ENCODE measurements around the gene SKIDA1. TPM values are rescaled to one million over a fixed set of nuclear protein-coding genes. Genes with fewer than 3 reads are reported as not detected.

Gene SKIDA1
- total RNA-seq, 1 experiment from 2014 or later = 0.34 TPM

DNA sequence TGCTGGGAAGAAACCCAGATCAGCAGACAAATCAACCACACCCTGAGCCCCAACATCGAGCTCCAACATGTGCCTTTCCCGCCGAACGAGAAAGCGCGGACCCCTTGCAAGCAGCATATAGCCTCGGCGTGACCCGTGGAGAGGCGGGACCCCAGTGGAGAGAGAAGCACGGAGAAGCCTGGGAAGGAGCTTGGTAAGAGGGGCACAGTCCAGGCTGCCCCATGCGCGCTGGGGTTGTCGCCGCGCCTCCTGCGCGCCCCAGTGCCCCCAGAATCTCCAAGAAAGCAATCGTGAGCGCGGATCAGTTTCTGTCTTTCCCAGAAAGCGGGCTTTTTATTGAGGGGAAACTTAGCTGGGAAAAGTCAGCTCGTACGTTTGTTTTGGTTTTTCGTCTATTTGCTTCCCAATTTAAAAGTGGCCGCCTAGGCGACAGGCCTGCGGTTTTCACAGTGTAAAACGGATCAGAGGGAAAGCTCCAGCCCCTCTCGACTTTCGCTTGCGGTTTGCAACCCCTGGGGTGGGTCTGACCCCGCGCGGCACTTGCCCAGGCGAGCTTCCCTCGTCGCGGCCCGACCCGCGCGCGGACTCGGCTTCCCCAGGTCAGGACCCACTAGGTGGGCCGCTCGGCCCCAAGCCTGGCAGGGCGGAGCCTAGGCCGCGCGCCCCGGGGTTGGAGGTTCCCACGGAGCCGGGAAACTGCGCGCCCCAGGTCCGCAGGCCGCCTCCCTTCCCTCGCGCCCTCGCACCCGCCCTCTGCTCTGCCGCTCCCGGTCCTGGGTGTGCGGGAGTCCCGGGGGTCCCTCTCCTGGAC lies 31.1 kb downstream of the SKIDA1 start:
- CTCF ChIA-PET = no interaction called here
- no peaks in the 10 kb centered on the region for H3K79me2 ChIP-seq (ENCODE audit: insufficient read depth, low read length)
- H3K9me3 ChIP-seq (ENCODE audit: control insufficient read depth in 1 of 2, insufficient read depth in 1 of 2, low read depth in 1 of 2, low read length in 2 of 2) = no peaks in the 10 kb centered on the region
- no peaks in the 10 kb centered on the region for H4K20me1 ChIP-seq (ENCODE audit: insufficient read depth)
- no peak overlapping the region for H3K9ac ChIP-seq (ENCODE audit: low read length)
- no peaks in the 10 kb centered on the region for H3K36me3 ChIP-seq (ENCODE audit: control insufficient read depth in 1 of 2, insufficient read depth in 2 of 2, low read length in 2 of 2)
- intact Hi-C loops (cut with micrococcal nuclease) = loop anchor here (5.0 kb wide), 3 partner anchors 202 to 1493 kb away; no protein-coding TSS in a partner anchor
- H3K4me3 ChIP-seq (replicated peaks in 1 of 2; ENCODE audit: low read depth in 1 of 2, low read length in 2 of 2) = no peak overlapping the region
- H3K27me3 ChIP-seq (ENCODE audit: insufficient read depth, low read length) = peaks cover 3% of the 10 kb centered on the region; the same call in 1 of the 2 replicates
- H3K27ac ChIP-seq (ENCODE audit: low read depth, low read length) = no peak overlapping the region
- TF ChIP-seq SP1 (IDR thresholded peaks at IDR 0.05; ENCODE audit: low read depth) (no peak), ATF3 (IDR thresholded peaks at IDR 0.05) (no peak), TCF7L2 (IDR thresholded peaks at IDR 0.05; ENCODE audit: borderline replicate concordance, extremely low read depth, insufficient read depth, insufficient read length) (no peak), CEBPB (IDR thresholded peaks at IDR 0.05; ENCODE audit: low read depth) (no peak), FOSL1 (IDR thresholded peaks at IDR 0.05; ENCODE audit: low read depth) (no peak), SRF (IDR thresholded peaks at IDR 0.05; ENCODE audit: low read depth) (no peak), CTCF (IDR thresholded peaks at IDR 0.05 in 2 of 3, conservative IDR thresholded peaks at IDR 0.05 in 1 of 3; ENCODE audit: borderline replicate concordance in 1 of 3, insufficient read depth in 1 of 3, low read depth in 2 of 3, low read length in 2 of 3) (no peak)
- TF ChIP-seq, protein P1, sequence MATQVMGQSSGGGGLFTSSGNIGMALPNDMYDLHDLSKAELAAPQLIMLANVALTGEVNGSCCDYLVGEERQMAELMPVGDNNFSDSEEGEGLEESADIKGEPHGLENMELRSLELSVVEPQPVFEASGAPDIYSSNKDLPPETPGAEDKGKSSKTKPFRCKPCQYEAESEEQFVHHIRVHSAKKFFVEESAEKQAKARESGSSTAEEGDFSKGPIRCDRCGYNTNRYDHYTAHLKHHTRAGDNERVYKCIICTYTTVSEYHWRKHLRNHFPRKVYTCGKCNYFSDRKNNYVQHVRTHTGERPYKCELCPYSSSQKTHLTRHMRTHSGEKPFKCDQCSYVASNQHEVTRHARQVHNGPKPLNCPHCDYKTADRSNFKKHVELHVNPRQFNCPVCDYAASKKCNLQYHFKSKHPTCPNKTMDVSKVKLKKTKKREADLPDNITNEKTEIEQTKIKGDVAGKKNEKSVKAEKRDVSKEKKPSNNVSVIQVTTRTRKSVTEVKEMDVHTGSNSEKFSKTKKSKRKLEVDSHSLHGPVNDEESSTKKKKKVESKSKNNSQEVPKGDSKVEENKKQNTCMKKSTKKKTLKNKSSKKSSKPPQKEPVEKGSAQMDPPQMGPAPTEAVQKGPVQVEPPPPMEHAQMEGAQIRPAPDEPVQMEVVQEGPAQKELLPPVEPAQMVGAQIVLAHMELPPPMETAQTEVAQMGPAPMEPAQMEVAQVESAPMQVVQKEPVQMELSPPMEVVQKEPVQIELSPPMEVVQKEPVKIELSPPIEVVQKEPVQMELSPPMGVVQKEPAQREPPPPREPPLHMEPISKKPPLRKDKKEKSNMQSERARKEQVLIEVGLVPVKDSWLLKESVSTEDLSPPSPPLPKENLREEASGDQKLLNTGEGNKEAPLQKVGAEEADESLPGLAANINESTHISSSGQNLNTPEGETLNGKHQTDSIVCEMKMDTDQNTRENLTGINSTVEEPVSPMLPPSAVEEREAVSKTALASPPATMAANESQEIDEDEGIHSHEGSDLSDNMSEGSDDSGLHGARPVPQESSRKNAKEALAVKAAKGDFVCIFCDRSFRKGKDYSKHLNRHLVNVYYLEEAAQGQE (IDR thresholded peaks at IDR 0.05; ENCODE audit: low read depth) = no peak
- TF ChIP-seq, protein P2, sequence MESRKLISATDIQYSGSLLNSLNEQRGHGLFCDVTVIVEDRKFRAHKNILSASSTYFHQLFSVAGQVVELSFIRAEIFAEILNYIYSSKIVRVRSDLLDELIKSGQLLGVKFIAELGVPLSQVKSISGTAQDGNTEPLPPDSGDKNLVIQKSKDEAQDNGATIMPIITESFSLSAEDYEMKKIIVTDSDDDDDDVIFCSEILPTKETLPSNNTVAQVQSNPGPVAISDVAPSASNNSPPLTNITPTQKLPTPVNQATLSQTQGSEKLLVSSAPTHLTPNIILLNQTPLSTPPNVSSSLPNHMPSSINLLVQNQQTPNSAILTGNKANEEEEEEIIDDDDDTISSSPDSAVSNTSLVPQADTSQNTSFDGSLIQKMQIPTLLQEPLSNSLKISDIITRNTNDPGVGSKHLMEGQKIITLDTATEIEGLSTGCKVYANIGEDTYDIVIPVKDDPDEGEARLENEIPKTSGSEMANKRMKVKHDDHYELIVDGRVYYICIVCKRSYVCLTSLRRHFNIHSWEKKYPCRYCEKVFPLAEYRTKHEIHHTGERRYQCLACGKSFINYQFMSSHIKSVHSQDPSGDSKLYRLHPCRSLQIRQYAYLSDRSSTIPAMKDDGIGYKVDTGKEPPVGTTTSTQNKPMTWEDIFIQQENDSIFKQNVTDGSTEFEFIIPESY (IDR thresholded peaks at IDR 0.05; ENCODE audit: extremely low read depth, insufficient replicate concordance, low read length) = no peak
- no peak overlapping the region for H2AFZ ChIP-seq (ENCODE audit: low read depth, low read length, poor library complexity, severe bottlenecking)
- BruUV-seq (replicated peaks) = no TSS peak
- DNase-seq (ENCODE audit: low read depth, low spot score) (no peak), ATAC-seq (no peak)
- H3K9me2 ChIP-seq (ENCODE audit: insufficient read depth) = no peaks in the 10 kb centered on the region
- RAD21 ChIA-PET (ENCODE audit: low non-redundant PET in 1 of 2, low total read pairs in 2 of 2, uncharacterized antibody in 2 of 2, unreplicated experiment in 2 of 2) = no interaction called here
- peaks cover 2 to 20% of the 10 kb centered on the region in 2 experiments; a peak in 2 of 4 replicates for H3K4me1 ChIP-seq (ENCODE audit: control insufficient read depth in 1 of 2, insufficient read depth in 2 of 2, low read length in 2 of 2)
- POLR2A ChIA-PET = no interaction called here
- H3K4me2 ChIP-seq (ENCODE audit: low read length) = no peak overlapping the region
